ENCODE data around the gene BMP2K.

BMP2K gene

DNA sequence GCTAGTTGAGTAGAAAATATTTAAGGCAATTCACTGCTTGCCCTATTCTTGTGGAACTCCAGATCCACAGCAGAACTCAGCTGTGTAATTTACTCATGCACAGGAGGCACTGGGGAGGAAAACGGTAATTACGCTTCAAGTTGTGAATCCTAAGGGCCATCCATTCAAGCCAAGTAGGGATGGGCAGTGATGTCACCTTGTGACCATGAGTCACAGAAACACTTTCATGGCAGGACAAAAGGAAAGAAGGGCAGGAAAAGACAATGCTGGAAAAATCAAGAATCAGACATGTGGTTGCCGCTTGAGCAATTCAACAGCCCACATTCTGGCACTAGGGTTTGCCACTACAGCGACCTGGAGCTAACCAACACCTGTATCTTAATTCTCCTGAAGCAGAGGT is 161.7 kb downstream of the BMP2K start:
- no peak for DNase-seq (ENCODE audit: low spot score)

- no peak for DNase-seq (ENCODE audit: low spot score)
Observed at GRCh38 chr4:78938474-78938867, 162.3 kb downstream of the BMP2K start.

GRCh38 chr4:78938868-78939666 is 162.9 kb downstream of the BMP2K start, which contains the start of gene PAQR3:
TSS of gene PAQR3 (minus strand) at chr4:78939438. CDS start at chr4:78939224, 214 bp downstream.
- DNase-seq (ENCODE audit: low spot score): peak; percentile 81

- no peak for DNase-seq (ENCODE audit: low spot score)
Observed at GRCh38 chr4:78939667-78940008, 163.5 kb downstream of the BMP2K start.

GRCh38 chr4:78940752-78941151 is 164.6 kb downstream of the BMP2K start:
- no peak for DNase-seq (ENCODE audit: low spot score)

GRCh38 chr4:78944381-78944780 is 168.2 kb downstream of the BMP2K start:
- DNase-seq (ENCODE audit: low spot score): no peak

GRCh38 chr4:78945651-78946179 is 169.6 kb downstream of the BMP2K start:
- no peak for DNase-seq (ENCODE audit: low spot score)

DNA sequence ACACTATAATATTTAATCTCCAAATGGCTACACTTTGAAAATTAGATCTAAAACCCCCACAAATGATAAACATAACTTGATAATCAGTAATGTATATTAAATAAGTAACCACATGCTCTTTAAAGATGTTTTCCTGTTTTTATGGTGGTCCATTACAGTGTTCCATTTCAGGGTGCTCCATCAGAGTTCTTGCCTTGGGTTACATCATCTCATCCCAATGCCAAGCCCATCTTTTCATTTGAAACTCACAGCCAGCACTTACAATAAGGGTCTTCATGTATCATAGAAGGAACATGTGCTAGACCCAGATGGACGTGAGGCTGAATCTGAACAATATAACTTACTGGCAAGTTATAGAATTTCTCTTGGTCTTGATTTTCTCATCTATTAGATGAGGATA is 173.6 kb downstream of the BMP2K start:
- no peak for DNase-seq (ENCODE audit: low spot score)

- DNase-seq (ENCODE audit: low spot score): peak; percentile 51
Observed at GRCh38 chr4:78951862-78952472, 175.8 kb downstream of the BMP2K start.

GRCh38 chr4:78953231-78953630 is 177.1 kb downstream of the BMP2K start:
- DNase-seq (ENCODE audit: low spot score): no peak

- no peak for DNase-seq (ENCODE audit: low spot score)
Observed at GRCh38 chr4:78953769-78954666, 177.9 kb downstream of the BMP2K start.

DNA sequence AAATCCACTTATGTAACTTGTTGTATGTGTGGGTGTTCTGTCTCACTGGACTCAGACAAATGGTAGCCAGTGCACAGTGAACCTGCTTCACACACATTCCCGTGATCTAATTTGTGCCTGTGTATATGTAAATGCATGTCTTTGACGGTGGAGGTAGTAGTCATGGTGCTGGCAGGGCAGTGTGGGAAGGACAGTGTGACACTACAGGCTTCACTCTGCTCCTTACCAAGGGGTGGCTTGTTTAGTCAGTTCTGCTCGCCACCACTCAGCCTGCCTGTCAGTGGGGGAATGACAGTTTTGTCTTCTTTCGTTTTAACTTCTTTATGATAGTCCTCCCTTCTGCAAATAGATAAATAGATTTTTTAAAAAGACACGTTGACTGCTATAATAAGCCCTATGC is 180.8 kb downstream of the BMP2K start:
- no peak for DNase-seq (ENCODE audit: low spot score)

GRCh38 chr4:78960926-78961325 is 184.8 kb downstream of the BMP2K start:
- no peak for DNase-seq (ENCODE audit: low spot score)

Data from CD4-positive, alpha-beta T cell treated with Interleukin-15 for 4 hours (primary cell).